ENCODE measurements around the gene RAF1.

- TF ChIP-seq NFE2 (CRISPR knock-in tag; IDR thresholded peaks at IDR 0.05): no peak
- no peak for TF ChIP-seq SP1 (IDR thresholded peaks at IDR 0.05)
- no peak for TF ChIP-seq SP1 (CRISPR knock-in tag; IDR thresholded peaks at IDR 0.05)
- TF ChIP-seq SKIL (CRISPR knock-in tag; IDR thresholded peaks at IDR 0.05; ENCODE audit: borderline replicate concordance): no peak
- TF ChIP-seq MAX (IDR thresholded peaks at IDR 0.05): no peak
- TF ChIP-seq NFYB (CRISPR knock-in tag; IDR thresholded peaks at IDR 0.05): no peak
- no peak for TF ChIP-seq POGZ (CRISPR knock-in tag; IDR thresholded peaks at IDR 0.05)
- TF ChIP-seq SAFB2 (CRISPR knock-in tag; IDR thresholded peaks at IDR 0.05; ENCODE audit: borderline replicate concordance, low read depth): no peak
- no peak for TF ChIP-seq ELK4 (CRISPR knock-in tag; IDR thresholded peaks at IDR 0.05; ENCODE audit: borderline replicate concordance)
- no peak for TF ChIP-seq CTCF (CRISPR knock-in tag; IDR thresholded peaks at IDR 0.05)
- no peak for TF ChIP-seq HBP1 (CRISPR knock-in tag; IDR thresholded peaks at IDR 0.05; ENCODE audit: low read depth)
- TF ChIP-seq EZH2 (conservative IDR thresholded peaks at IDR 0.05; ENCODE audit: low read depth, low read length): no peak
- TF ChIP-seq SMAD1 (CRISPR knock-in tag; IDR thresholded peaks at IDR 0.05; ENCODE audit: borderline replicate concordance, low read depth): no peak
These were observed 86.5 kb downstream of the RAF1 start for GRCh38 chr3:12577379-12577778.
